Measurements from ENCODE around the gene PDIA2.
"Not testable (repeated sequence)": the region's sequence is repeated elsewhere in the genome, so short reads cannot be mapped to it uniquely, and the experiment has no call there.

The PDIA2 gene

DNA sequence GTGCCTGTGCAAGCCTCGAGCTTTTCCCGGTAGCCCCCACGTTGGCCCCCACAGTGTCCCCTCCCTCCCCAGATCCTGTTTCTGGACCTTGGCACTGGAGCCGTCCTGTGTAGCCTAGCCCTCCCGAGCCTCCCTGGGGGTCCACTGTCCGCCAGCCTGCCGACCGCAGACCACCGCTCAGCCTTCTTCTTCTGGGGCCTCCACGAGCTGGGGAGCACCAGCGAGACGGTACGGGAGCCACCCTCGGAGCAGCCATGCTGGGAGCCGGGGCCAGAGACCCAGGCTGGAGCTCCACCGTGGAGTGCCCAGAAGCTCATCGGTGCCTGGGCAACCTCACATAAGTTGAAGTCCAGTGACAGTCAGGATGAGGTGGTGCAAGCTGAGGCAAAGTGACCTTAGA is 19.0 kb upstream of the PDIA2 start:
- no peak for DNase-seq

DNA sequence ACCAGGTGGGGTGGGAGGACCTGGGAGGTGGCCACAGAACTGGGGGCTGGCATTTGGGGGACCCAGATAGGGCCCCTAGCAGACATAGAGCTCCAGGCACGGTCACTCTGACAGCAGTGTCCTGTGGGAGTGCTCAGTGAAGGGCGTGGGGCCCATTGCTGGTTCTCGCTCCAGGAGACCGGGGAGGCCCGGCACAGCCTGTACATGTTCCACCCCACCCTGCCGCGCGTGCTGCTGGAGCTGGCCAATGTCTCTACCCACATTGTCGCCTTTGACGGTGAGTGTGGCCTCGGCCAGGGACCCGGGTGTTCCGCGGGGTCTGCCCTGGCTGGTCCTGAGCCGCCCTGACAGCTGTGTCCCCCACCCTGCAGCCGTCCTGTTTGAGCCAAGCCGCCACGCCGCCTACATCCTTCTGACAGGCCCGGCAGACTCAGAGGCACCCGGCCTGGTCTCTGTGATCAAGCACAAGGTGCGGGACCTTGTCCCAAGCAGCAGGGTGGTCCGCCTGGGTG is 18.5 kb upstream of the PDIA2 start:
- DNase-seq, result no peak

- no peak for DNase-seq
Measured at GRCh38 chr16:265002-265529, 17.9 kb upstream of the PDIA2 start.

DNA sequence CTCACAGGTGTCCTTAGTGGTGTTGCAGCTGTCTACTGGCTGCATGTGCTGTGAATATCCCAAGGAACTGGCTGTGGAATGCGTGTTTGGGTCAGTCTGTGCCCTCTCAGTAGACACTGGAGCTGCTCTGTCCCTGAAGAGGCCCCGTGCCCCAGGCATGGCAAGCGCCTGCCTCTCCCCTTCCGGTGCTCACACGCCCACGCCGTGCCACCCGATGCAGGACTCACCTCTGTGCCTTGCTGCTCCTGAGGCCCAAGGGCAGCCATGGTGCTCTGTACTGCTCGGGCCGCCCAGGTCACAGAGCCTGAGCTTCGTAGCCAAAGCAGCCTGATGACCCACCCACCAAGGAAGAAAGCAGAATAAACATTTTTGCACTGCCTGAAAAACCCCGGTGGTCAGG is 17.3 kb upstream of the PDIA2 start:
- DNase-seq, result no peak

DNA sequence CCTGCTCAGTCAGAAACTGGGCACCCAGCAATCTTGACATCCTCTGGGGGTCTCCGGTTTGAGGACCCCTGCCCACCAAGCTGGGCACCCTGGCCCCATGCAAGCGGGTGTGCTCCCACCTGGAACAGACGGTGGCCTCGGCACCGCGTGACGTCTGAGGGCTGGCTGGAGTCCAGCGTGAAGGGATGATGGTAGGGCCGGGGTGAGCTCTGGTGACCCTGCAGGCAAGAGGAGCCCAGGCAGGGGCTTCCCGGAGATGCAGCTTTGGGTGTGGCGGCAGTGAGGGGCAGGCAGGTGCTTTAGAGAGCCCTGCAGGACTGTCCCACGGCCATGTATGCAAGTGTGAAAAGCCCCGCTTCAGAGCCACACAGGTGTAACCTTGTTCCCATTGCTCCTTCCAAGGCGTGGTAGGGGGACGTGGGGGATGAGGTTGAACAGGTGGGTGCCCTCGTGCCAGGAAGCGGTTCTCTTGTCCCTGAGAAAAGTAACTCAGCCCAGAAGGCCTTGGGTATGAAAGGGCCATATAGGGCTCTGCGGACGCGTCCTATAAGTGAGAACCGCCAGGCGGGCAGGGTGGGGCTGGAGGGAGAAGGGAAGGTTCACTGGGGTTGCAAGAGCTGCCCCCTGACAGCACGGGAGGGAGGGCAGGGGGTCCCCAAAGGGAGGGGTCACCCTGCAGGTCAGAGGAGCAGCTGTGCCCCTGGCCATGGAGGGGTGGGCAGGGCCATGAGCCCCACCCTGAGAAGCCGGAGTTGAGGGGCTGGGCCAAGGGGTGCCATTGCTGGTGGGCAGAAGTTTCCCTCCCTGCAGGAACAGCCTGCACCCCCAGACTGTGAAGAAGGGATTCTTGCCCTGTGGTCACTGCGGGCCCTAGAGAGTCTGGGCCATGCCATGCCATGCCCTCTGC is 16.5 kb upstream of the PDIA2 start:
- DNase-seq, result no peak

GRCh38 chr16:267562-267961 is 15.4 kb upstream of the PDIA2 start:
- not testable (repeated sequence) for DNase-seq

- DNase-seq, result no peak
Measured at GRCh38 chr16:268141-269053, 14.6 kb upstream of the PDIA2 start.

GRCh38 chr16:269061-269796 is 13.7 kb upstream of the PDIA2 start:
- DNase-seq, result no peak

GRCh38 chr16:270381-271255 is 12.3 kb upstream of the PDIA2 start:
- no peak for DNase-seq

GRCh38 chr16:272633-273546 is 10.1 kb upstream of the PDIA2 start:
- DNase-seq, result no peak

GRCh38 chr16:273547-274421 is 9.2 kb upstream of the PDIA2 start:
- DNase-seq, result no peak

DNA sequence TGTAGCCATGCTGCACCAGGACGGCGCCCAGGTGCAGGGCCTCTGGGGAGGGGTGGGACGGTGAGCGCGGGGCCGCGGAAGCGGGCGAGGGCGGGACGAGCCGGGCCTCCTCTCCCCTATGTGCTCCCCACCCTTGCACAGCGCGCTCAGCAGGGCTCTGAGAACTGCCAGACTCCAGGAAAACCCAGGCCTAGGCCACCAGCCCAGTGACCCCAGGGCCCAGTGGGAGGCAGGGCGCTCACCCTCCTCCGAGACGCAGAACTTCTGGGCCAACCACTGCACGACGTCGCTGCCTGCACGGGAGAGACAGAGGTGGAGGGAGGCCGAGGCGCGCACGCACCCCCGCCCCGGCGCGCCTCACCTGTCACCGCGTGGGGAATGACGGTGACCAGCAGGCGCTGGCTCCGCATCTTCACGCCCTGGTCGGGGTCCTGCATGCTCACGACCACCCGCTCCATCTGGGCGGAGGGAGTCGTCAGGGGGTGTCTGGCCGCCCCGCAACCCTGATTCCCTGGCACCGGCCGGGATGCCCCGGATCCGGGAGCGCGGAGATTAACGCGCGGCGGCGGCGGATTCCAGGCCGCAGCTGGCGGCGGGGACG is 7.8 kb upstream of the PDIA2 start:
- no peak for DNase-seq

- DNase-seq, result peak in 1 of 4 experiments; percentile 14
Measured at GRCh38 chr16:275786-276232, 7.2 kb upstream of the PDIA2 start, which contains the start of gene RGS11. TSS of gene RGS11 (minus strand) at chr16:275944. CDS start at chr16:275911, 33 bp downstream.

DNA sequence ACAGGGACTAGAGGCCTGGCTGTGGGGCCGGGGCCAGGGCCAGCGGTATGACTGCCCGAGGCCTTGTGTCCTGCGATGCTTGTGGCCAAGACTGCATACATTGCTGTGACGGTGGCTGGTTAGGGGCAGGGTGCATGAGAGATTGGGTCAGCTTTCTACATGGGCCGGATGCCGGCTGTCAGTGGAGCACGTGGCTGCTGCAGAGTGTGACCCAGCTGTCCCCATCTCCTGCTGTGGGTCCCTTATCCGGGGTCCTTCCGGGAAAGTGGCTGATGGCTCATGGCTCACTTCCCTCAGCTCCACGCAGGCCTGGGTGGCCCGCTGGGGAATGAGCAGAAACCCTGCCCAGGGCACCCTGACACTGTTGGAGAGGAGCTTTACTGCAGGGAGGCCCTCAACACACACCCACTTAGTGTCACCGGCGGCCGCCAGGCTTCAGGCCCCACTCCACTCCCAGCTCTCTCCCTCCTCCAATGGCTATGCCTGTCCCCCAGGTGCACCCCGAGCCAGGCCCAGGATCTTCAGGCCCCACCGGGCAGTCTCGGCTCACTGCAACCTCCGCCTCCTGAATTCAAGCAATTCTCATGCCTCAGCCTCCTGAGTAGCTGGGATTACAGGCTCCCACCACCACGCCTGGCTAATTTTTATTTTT is 6.4 kb upstream of the PDIA2 start:
- DNase-seq, result no peak

DNA sequence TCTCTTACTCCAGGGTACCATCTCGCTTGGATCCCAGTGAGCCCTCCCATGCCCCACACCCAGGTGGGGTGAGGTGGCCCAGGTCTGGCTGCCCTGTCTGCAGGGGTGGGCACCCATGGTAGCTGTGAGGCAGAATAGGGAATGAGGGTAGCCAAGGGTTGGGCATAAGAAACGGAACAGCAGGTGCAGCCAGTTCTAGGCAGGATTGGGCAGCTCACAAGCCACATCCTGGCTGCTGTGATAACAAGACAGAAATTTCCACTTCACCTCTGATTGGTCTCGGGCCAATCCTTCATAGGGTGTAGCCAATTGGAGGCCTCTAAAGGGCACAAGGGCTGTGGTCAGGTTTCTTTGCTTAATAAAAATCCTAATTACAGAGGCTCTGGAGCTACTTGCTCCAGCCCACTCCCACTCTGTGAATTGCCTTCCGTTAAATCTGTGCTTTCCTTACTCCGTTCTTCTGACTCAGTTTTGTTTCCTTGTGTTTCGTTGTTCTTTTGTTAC is 4.0 kb upstream of the PDIA2 start:
- peak in 2 of 4 experiments; percentile 6 to 19 for DNase-seq

GRCh38 chr16:279531-279930 is 3.4 kb upstream of the PDIA2 start:
- no peak for DNase-seq

GRCh38 chr16:280005-280460 is 2.9 kb upstream of the PDIA2 start:
- no peak for DNase-seq

GRCh38 chr16:280552-280951 is 2.4 kb upstream of the PDIA2 start, which contains the start of gene ARHGDIG:
TSS of gene ARHGDIG (plus strand) at chr16:280591. CDS start at chr16:280681, 90 bp downstream.
- DNase-seq, result no peak

Data from suppressor macrophage (primary cell).